ENCODE measurements around the gene TDP1.

TDP1 gene

GRCh38 chr14:90040411-90040810, 84.7 kb downstream of the TDP1 start:
- H3K4me3 ChIP-seq (ENCODE audit: low read depth, low read length), result no peak overlapping the region
- DNase-seq (ENCODE audit: low read depth), result no peak
- no peak for TF ChIP-seq CTCF (IDR thresholded peaks at IDR 0.05; ENCODE audit: insufficient read depth, low read depth, low read length, missing control alignments)

- no peak overlapping the region for H3K4me3 ChIP-seq (ENCODE audit: low read depth, low read length)
- no peak for DNase-seq (ENCODE audit: low read depth)
- TF ChIP-seq CTCF (IDR thresholded peaks at IDR 0.05; ENCODE audit: insufficient read depth, low read depth, low read length, missing control alignments), result no peak
These were observed 86.9 kb downstream of the TDP1 start for GRCh38 chr14:90042496-90043252.

GRCh38 chr14:90045616-90046015, 89.9 kb downstream of the TDP1 start:
- H3K4me3 ChIP-seq (ENCODE audit: low read depth, low read length), result no peak overlapping the region
- no peak for TF ChIP-seq CTCF (IDR thresholded peaks at IDR 0.05; ENCODE audit: insufficient read depth, low read depth, low read length, missing control alignments)
- no peak for DNase-seq (ENCODE audit: low read depth)

- TF ChIP-seq CTCF (IDR thresholded peaks at IDR 0.05; ENCODE audit: insufficient read depth, low read depth, low read length, missing control alignments), result no peak
- no peak overlapping the region for H3K4me3 ChIP-seq (ENCODE audit: low read depth, low read length)
- DNase-seq (ENCODE audit: low read depth), result no peak
These were observed 93.7 kb downstream of the TDP1 start for GRCh38 chr14:90049390-90049789.

- no peak for TF ChIP-seq CTCF (IDR thresholded peaks at IDR 0.05; ENCODE audit: insufficient read depth, low read depth, low read length, missing control alignments)
- no peak for DNase-seq (ENCODE audit: low read depth)
- H3K4me3 ChIP-seq (ENCODE audit: low read depth, low read length), result no peak overlapping the region
These were observed 94.5 kb downstream of the TDP1 start for GRCh38 chr14:90050271-90050670.

GRCh38 chr14:90053044-90053443, 97.3 kb downstream of the TDP1 start:
- no peak for TF ChIP-seq CTCF (IDR thresholded peaks at IDR 0.05; ENCODE audit: insufficient read depth, low read depth, low read length, missing control alignments)
- no peak for DNase-seq (ENCODE audit: low read depth)
- H3K4me3 ChIP-seq (ENCODE audit: low read depth, low read length), result no peak overlapping the region

GRCh38 chr14:90054803-90055202, 99.1 kb downstream of the TDP1 start:
- TF ChIP-seq CTCF (IDR thresholded peaks at IDR 0.05; ENCODE audit: insufficient read depth, low read depth, low read length, missing control alignments), result no peak
- H3K4me3 ChIP-seq (ENCODE audit: low read depth, low read length), result no peak overlapping the region
- DNase-seq (ENCODE audit: low read depth), result no peak
